Neuronal stem cell (in vitro differentiated cells): ENCODE data around the gene ST7.

Experiments used
- DNase-seq: peaks from one replicate; pipeline ENCODE4 v3.0.0-alpha.2; 2013; ENCODE audit warnings: low spot score
- H2AFZ ChIP-seq: one replicate; pipeline ENCODE4 v1.6.1; 2013; ENCODE audit warnings: mild to moderate bottlenecking, low read length, inconsistent platforms
- H2AK5ac ChIP-seq: 2 replicates; pipeline ENCODE4 v1.6.1; 2013; ENCODE audit warnings: low read depth, mild to moderate bottlenecking, inconsistent platforms, low read length, moderate library complexity, mixed read lengths
- H2BK120ac ChIP-seq: 2 replicates; pipeline ENCODE4 v1.6.1; 2013; ENCODE audit warnings: low read depth, mild to moderate bottlenecking, inconsistent platforms, low read length, moderate library complexity, mixed read lengths
- H2BK12ac ChIP-seq: one replicate; pipeline ENCODE4 v1.6.1; 2013; ENCODE audit warnings: low read length, inconsistent platforms
- H2BK15ac ChIP-seq: 2 replicates; pipeline ENCODE4 v1.6.1; 2013; ENCODE audit warnings: mild to moderate bottlenecking, low read length, inconsistent platforms, mixed read lengths
- H2BK5ac ChIP-seq: one replicate; pipeline ENCODE4 v1.6.1; 2013; ENCODE audit warnings: inconsistent platforms, mild to moderate bottlenecking, low read length, moderate library complexity
- H3K14ac ChIP-seq: one replicate; pipeline ENCODE4 v1.6.1; 2013; ENCODE audit warnings: low read length, inconsistent platforms
- H3K18ac ChIP-seq: 2 replicates; pipeline ENCODE4 v1.6.1; 2013; ENCODE audit warnings: low read length, inconsistent platforms
- H3K23ac ChIP-seq: 2 replicates; pipeline ENCODE4 v1.6.1; 2013; ENCODE audit warnings: low read depth, mild to moderate bottlenecking, mixed read lengths, low read length, inconsistent platforms; ENCODE audit not compliant: poor library complexity
- H3K27ac ChIP-seq: replicated peaks from 3 replicates; pipeline ENCODE4 v1.5.1; 2013; ENCODE audit warnings: low read length, inconsistent platforms
- H3K27me3 ChIP-seq, 3 experiments: 2 replicates each; pipeline ENCODE4 v1.6.1; 2013; ENCODE audit warnings: low read length in 3 of 3, mild to moderate bottlenecking in 2 of 3, inconsistent platforms in 1 of 3, low read depth in 1 of 3, mixed read lengths in 1 of 3, moderate library complexity in 1 of 3; ENCODE audit not compliant: control insufficient read depth in 3 of 3, insufficient read depth in 3 of 3
- H3K36me3 ChIP-seq, 2 donors: replicated peaks in 1 of 2; 2 replicates each; pipeline ENCODE4 v1.6.1; 2013; ENCODE audit warnings: low read length in 2 of 2; ENCODE audit not compliant: control insufficient read depth in 2 of 2, insufficient read depth in 2 of 2
- H3K4ac ChIP-seq: 2 replicates; pipeline ENCODE4 v1.6.1; 2013; ENCODE audit warnings: inconsistent platforms, mild to moderate bottlenecking, low read length, moderate library complexity
- H3K4me1 ChIP-seq, 2 donors: 1 replicate in 1 of 2; 2 replicates in 1 of 2; pipeline ENCODE4 v1.6.1; 2013; ENCODE audit warnings: low read length in 2 of 2, low read depth in 1 of 2; ENCODE audit not compliant: control insufficient read depth in 2 of 2, insufficient read depth in 1 of 2
- H3K4me2 ChIP-seq: one replicate; pipeline ENCODE4 v1.6.1; 2013; ENCODE audit warnings: mild to moderate bottlenecking, low read length, inconsistent platforms; ENCODE audit not compliant: insufficient read depth, poor library complexity, severe bottlenecking
- H3K4me3 ChIP-seq, 2 donors: 2 replicates each; pipeline ENCODE4 v1.5.1; 2013; ENCODE audit warnings: low read length in 2 of 2, mild to moderate bottlenecking in 2 of 2, inconsistent platforms in 1 of 2, moderate library complexity in 1 of 2
- H3K79me1 ChIP-seq: one replicate; pipeline ENCODE4 v1.6.1; 2013; ENCODE audit warnings: low read depth, mild to moderate bottlenecking, inconsistent platforms, low read length, moderate library complexity
- H3K9ac ChIP-seq: one replicate; pipeline ENCODE4 v1.6.1; 2013; ENCODE audit warnings: mild to moderate bottlenecking, low read depth, low read length, inconsistent platforms; ENCODE audit not compliant: poor library complexity
- H3K9me3 ChIP-seq, 2 donors: replicated peaks in 1 of 2; 2 replicates each; pipeline versions ENCODE3 to v1.6.1; 2013; ENCODE audit warnings: low read length in 2 of 2, mild to moderate bottlenecking in 2 of 2, inconsistent platforms in 1 of 2, low read depth in 1 of 2, mixed read lengths in 1 of 2, moderate library complexity in 1 of 2; ENCODE audit not compliant: control insufficient read depth in 2 of 2, insufficient read depth in 1 of 2
- H4K8ac ChIP-seq: one replicate; pipeline ENCODE4 v1.6.1; 2013; ENCODE audit warnings: low read depth, mild to moderate bottlenecking, inconsistent platforms, low read length, moderate library complexity
- H4K91ac ChIP-seq: one replicate; pipeline ENCODE4 v1.6.1; 2013; ENCODE audit warnings: low read length, low read depth, mild to moderate bottlenecking, inconsistent platforms; ENCODE audit not compliant: poor library complexity
- WGBS, 2 donors: extraction: QIAGEN DNeasy Blood & Tissue Kit; methylation state at CpG; one replicate each; pipeline ENCODE4 v1.1.7; 2013; ENCODE audit warnings: missing lambda C conversion rate in 2 of 2, mixed read lengths in 1 of 2; ENCODE audit not compliant: insufficient read length in 2 of 2, insufficient replicate concordance in 1 of 2; ENCODE audit errors: extremely low coverage in 2 of 2; 5-methylcytosine and 5-hydroxymethylcytosine counted together

Gene ST7

DNA sequence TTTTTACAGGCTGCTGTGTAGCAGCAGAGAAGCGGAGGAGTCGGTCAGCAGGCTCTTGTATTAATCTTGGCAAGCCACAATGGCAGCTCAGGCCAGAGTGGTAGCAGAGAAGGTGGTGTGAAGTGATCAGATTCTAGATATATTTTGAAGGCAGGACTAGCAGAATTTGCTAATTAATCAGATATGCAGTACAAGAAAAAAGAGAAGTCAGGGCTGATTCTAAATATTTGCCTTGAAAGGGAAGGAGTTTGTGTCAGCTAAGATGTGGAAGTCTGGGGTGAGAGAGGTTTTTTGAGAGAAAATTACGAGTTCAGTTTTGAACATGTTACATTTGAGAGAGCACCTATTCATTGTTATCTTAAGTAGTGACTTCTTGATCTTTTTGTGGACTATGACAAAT lies 193.2 kb downstream of the ST7 start:
- no peak overlapping the region for H4K91ac ChIP-seq
- no peak overlapping the region for H3K18ac ChIP-seq
- no peak overlapping the region for H3K4me3 ChIP-seq
- no peak overlapping the region for H3K9ac ChIP-seq
- no peak overlapping the region for H2BK12ac ChIP-seq
- no peak overlapping the region for H2BK5ac ChIP-seq
- H2AFZ ChIP-seq = no peak overlapping the region
- no peaks in the 10 kb centered on the region for H3K79me1 ChIP-seq
- no peak overlapping the region for H2BK15ac ChIP-seq
- peaks cover 0 to 3% of the 10 kb centered on the region in 2 donors for H3K36me3 ChIP-seq
- H3K4me1 ChIP-seq = no peaks in the 10 kb centered on the region
- no peak overlapping the region for H4K8ac ChIP-seq
- no peak overlapping the region for H3K14ac ChIP-seq
- no peaks in the 10 kb centered on the region for H3K27me3 ChIP-seq
- H3K9me3 ChIP-seq = no peaks in the 10 kb centered on the region
- no peak overlapping the region for H2AK5ac ChIP-seq
- WGBS, 2 donors = no CpG with 5 or more reads among the region's 3 CpGs
- H3K4ac ChIP-seq = no peak overlapping the region
- no peak for DNase-seq
- no peak overlapping the region for H3K23ac ChIP-seq
- no peak overlapping the region for H3K4me2 ChIP-seq
- no peak overlapping the region for H3K27ac ChIP-seq
- H2BK120ac ChIP-seq = no peak overlapping the region

DNA sequence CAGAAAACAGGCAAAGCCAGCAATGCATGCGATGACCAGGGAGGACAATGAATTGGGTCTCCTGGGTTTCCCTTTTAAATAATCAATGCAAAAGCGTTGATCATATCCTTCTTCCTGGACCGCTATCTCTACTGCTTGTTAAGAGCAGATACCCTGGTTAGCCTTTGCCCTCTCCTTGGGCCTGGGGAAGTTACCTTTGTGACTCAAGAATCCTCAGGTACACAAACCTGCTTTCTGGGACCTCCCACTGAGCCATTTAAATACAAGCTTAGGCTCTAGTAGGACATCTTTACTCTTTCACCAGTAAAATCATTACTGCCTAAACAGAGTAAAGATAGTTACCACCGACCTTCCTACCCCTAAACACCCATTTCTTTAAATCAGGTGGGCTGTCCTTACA lies 195.7 kb downstream of the ST7 start:
- Histone ChIP-seq H2BK120ac (no peak overlapping the region), H3K14ac (no peak overlapping the region), H3K4me1 (no peaks in the 10 kb centered on the region), H2BK5ac (no peak overlapping the region), H3K36me3 (no peaks in the 10 kb centered on the region), H4K91ac (no peak overlapping the region), H2BK12ac (no peak overlapping the region), H3K4me2 (no peak overlapping the region), H3K27me3 (no peaks in the 10 kb centered on the region), H3K27ac (no peak overlapping the region), H2AFZ (no peak overlapping the region), H3K79me1 (no peaks in the 10 kb centered on the region), H3K4ac (no peak overlapping the region), H2BK15ac (no peak overlapping the region), H2AK5ac (no peak overlapping the region), H3K9me3 (no peaks in the 10 kb centered on the region), H3K18ac (no peak overlapping the region), H3K23ac (no peak overlapping the region), H3K9ac (no peak overlapping the region), H4K8ac (no peak overlapping the region), H3K4me3 (no peak overlapping the region)
- no CpG with 5 or more reads among the region's 4 CpGs for WGBS, 2 donors
- DNase-seq = no peak

DNA sequence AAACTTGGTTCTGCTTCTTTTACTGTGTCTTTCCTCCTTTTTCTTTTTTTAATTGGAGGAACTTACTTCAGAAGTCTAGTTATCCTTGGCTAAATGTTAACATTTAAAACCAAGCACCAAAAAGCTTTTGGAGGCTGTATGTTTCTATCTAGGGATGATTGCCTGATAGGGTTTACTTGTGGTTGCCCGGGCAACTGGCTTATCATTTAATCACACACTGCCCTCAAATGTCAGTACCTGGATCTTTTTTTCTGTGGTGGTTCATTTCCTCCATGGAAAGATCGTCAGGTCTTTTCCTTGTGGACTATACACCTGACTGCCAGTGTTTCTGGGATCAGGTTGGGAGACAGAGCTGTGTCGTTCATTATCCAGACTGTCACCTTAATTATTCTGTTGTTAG lies 196.4 kb downstream of the ST7 start:
- no peak overlapping the region for H2BK120ac ChIP-seq
- no peaks in the 10 kb centered on the region for H3K27me3 ChIP-seq
- no peak overlapping the region for H3K14ac ChIP-seq
- H3K36me3 ChIP-seq = no peaks in the 10 kb centered on the region
- no peak overlapping the region for H2BK15ac ChIP-seq
- H4K91ac ChIP-seq = no peak overlapping the region
- no peaks in the 10 kb centered on the region for H3K4me1 ChIP-seq
- no peak overlapping the region for H3K9ac ChIP-seq
- no peak overlapping the region for H3K18ac ChIP-seq
- no peak overlapping the region for H2AK5ac ChIP-seq
- H3K79me1 ChIP-seq = no peaks in the 10 kb centered on the region
- no peak overlapping the region for H3K23ac ChIP-seq
- no peak overlapping the region for H3K4me2 ChIP-seq
- H4K8ac ChIP-seq = no peak overlapping the region
- H3K27ac ChIP-seq = no peak overlapping the region
- no peak overlapping the region for H2BK12ac ChIP-seq
- WGBS, 2 donors = no CpG with 5 or more reads among the region's 3 CpGs
- H3K4ac ChIP-seq = no peak overlapping the region
- no peak overlapping the region for H3K4me3 ChIP-seq
- no peak overlapping the region for H2AFZ ChIP-seq
- DNase-seq = no peak
- no peak overlapping the region for H2BK5ac ChIP-seq
- H3K9me3 ChIP-seq = no peaks in the 10 kb centered on the region

DNA sequence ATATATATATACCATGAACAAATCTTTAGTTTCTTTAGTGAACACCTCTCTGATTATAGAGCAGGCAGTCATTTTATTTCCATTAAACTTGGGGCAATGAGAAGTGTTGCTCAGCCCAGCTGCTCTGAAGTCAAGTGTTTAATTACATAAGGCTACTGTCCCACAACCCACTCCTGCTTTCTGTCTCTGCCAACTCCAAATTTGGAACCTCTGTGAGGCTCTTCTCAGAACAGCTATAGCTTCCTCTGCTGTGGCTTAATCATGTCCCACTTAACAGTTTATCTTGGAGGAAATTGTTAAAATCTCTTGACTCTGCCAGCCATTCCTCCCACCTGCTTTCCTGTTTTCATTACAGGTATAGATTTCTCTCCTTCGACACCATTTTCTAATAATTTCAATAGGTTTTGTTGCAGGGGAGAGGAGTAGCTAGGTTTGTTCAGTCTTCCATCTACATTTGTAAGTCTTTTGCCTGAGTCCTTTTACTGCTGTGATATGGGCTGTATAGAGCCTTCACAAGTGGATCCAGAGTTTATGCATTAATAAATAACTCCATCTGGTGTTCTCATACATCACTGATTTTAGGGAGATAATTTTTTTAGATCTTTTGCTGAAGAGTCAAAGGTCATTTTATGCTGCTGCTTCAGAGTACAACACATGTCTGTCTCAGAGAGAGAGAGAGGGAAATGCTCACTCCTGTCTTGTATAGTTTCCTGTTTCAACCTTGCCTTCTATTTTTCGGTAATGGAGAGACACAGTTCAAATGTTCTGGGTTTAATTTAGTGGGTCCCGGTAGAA lies 199.1 kb downstream of the ST7 start:
- no peak overlapping the region for H2BK5ac ChIP-seq
- H2BK120ac ChIP-seq = no peak overlapping the region
- H3K4ac ChIP-seq = no peak overlapping the region
- no peak overlapping the region for H2AFZ ChIP-seq
- H2BK15ac ChIP-seq = no peak overlapping the region
- peaks cover 0 to 4% of the 10 kb centered on the region in 2 donors for H3K4me1 ChIP-seq
- H3K36me3 ChIP-seq = peaks cover 0 to 5% of the 10 kb centered on the region in 2 donors
- H4K8ac ChIP-seq = no peak overlapping the region
- H3K4me3 ChIP-seq = no peak overlapping the region
- DNase-seq = no peak
- H2AK5ac ChIP-seq = no peak overlapping the region
- H4K91ac ChIP-seq = no peak overlapping the region
- no peaks in the 10 kb centered on the region for H3K27me3 ChIP-seq
- H3K79me1 ChIP-seq = no peaks in the 10 kb centered on the region
- no CpG with 5 or more reads among the region's 3 CpGs for WGBS, 2 donors
- H3K27ac ChIP-seq = no peak overlapping the region
- no peak overlapping the region for H3K23ac ChIP-seq
- no peak overlapping the region for H3K14ac ChIP-seq
- no peak overlapping the region for H3K18ac ChIP-seq
- no peaks in the 10 kb centered on the region for H3K9me3 ChIP-seq
- no peak overlapping the region for H3K4me2 ChIP-seq
- H2BK12ac ChIP-seq = no peak overlapping the region
- no peak overlapping the region for H3K9ac ChIP-seq
